WTC11 (cell line): ENCODE data around the gene TMTC2. TPM values are rescaled to one million over a fixed set of nuclear protein-coding genes. Genes with fewer than 3 reads are reported as not detected.
A peak's percentile ranks its signal among the peaks of the same experiment; 100 is the strongest.

Experiments used
- ATAC-seq: fragments of 200-7000 bp; cut with Tn5 transposase; 2 replicates; pipeline ENCODE4 v1.10.0; 2021; ENCODE audit warnings: mild to moderate bottlenecking, moderate library complexity
- CTCF ChIA-PET: fragments of 300-600 bp; sonication (Branson Sonifier 250); formaldehyde crosslinking; loops from one replicate; lab custom pipeline; 2021; ENCODE audit warnings: antibody characterized with exemption; lab: Charles Lee
- POLR2A ChIA-PET: fragments of 350-600 bp; sonication (Branson Sonifier 250); formaldehyde crosslinking; loops from one replicate; lab custom pipeline; 2021; ENCODE audit warnings: antibody characterized with exemption; lab: Charles Lee
- DNase-seq: peaks from one replicate; pipeline ENCODE4 v3.0.0; 2021; ENCODE audit warnings: low spot score
- H3K27ac Mint-ChIP-seq: 2 replicates; pipeline ENCODE4 v1.8.0; 2021; ENCODE audit warnings: mixed read lengths
- H3K27me3 Mint-ChIP-seq: 2 replicates; pipeline ENCODE4 v1.8.0; 2021; ENCODE audit warnings: low read depth, mild to moderate bottlenecking, moderate library complexity, mixed read lengths
- H3K36me3 Mint-ChIP-seq: 2 replicates; pipeline ENCODE4 v1.8.0; 2021; ENCODE audit warnings: mixed read lengths
- H3K4me1 Mint-ChIP-seq: 2 replicates; pipeline ENCODE4 v1.8.0; 2022; ENCODE audit warnings: mixed read lengths
- H3K4me3 Mint-ChIP-seq: 2 replicates; pipeline ENCODE4 v1.8.0; 2021; ENCODE audit warnings: mild to moderate bottlenecking, moderate library complexity, mixed read lengths
- H3K9me3 Mint-ChIP-seq: 2 replicates; pipeline ENCODE4 v1.8.0; 2021; ENCODE audit warnings: mixed read lengths
- FOXJ3 ChIP-seq: sonication (generic); formaldehyde crosslinking; IDR thresholded peaks from 2 replicates; pipeline ENCODE4 v1.9.0; 2021; ENCODE audit warnings: missing genetic modification reagents, mild to moderate bottlenecking, borderline replicate concordance
- GRHL2 ChIP-seq: fragments of 250-450 bp; sonication (Bioruptor Pico); IDR thresholded peaks from 2 replicates; pipeline ENCODE4 v1.8.0; 2022; ENCODE audit warnings: mild to moderate bottlenecking, moderate library complexity; ENCODE audit not compliant: insufficient replicate concordance, severe bottlenecking
- HMGA2 ChIP-seq: fragments of 250-450 bp; sonication (Bioruptor Pico); IDR thresholded peaks from 2 replicates; pipeline ENCODE4 v1.4.0; 2021; ENCODE audit warnings: mild to moderate bottlenecking, moderate library complexity
- JUN ChIP-seq: sonication (generic); formaldehyde crosslinking; IDR thresholded peaks from 2 replicates; pipeline ENCODE4 v1.8.0; 2023; ENCODE audit warnings: mild to moderate bottlenecking, missing genetic modification reagents
- NR1H2 ChIP-seq: sonication (generic); formaldehyde crosslinking; IDR thresholded peaks from 2 replicates; pipeline ENCODE4 v1.9.0; 2021; ENCODE audit warnings: mild to moderate bottlenecking, moderate library complexity, missing genetic modification reagents
- OVOL2 ChIP-seq: fragments of 250-450 bp; sonication (Bioruptor Pico); IDR thresholded peaks from 2 replicates; pipeline ENCODE4 v1.9.0; 2021; ENCODE audit warnings: mild to moderate bottlenecking, borderline replicate concordance
- PRRX2 ChIP-seq: fragments of 250-450 bp; sonication (Bioruptor Pico); IDR thresholded peaks from 2 replicates; pipeline ENCODE4 v1.8.0; 2021; ENCODE audit warnings: mild to moderate bottlenecking
- RELA ChIP-seq: sonication (generic); formaldehyde crosslinking; IDR thresholded peaks from 2 replicates; pipeline ENCODE4 v1.8.1; 2022; ENCODE audit warnings: missing genetic modification reagents, mild to moderate bottlenecking, borderline replicate concordance
- SMAD4 ChIP-seq: sonication (generic); formaldehyde crosslinking; IDR thresholded peaks from 2 replicates; pipeline ENCODE4 v1.8.0; 2022; ENCODE audit warnings: mild to moderate bottlenecking, missing genetic modification reagents
- TEAD1 ChIP-seq: sonication (generic); formaldehyde crosslinking; IDR thresholded peaks from 2 replicates; pipeline ENCODE4 v1.8.0; 2022; ENCODE audit warnings: mild to moderate bottlenecking, missing genetic modification reagents
- ZNF263 ChIP-seq: sonication (generic); formaldehyde crosslinking; IDR thresholded peaks from 2 replicates; pipeline ENCODE4 v1.8.1; 2022; ENCODE audit warnings: low read depth, mild to moderate bottlenecking, moderate library complexity, missing genetic modification reagents
- ZNF416 ChIP-seq: fragments of 250-450 bp; sonication (Bioruptor Pico); IDR thresholded peaks from 2 replicates; pipeline ENCODE4 v1.9.0; 2021; ENCODE audit warnings: mild to moderate bottlenecking, inconsistent platforms
- total RNA-seq: library from RNA; stranded (reverse); gene quantifications from 3 replicates; pipeline ENCODE4 v1.2.3, GENCODE V29; 2021
- TF ChIP-seq, protein P1 (sequence below): sonication (generic); formaldehyde crosslinking; IDR thresholded peaks from 2 replicates; pipeline ENCODE4 v1.8.0; 2023; ENCODE audit warnings: missing genetic modification reagents
- TF ChIP-seq, protein P2 (sequence below): sonication (generic); formaldehyde crosslinking; conservative IDR thresholded peaks from 2 replicates; pipeline ENCODE4 v1.8.1; 2023; ENCODE audit warnings: mild to moderate bottlenecking, low read depth, missing genetic modification reagents, moderate library complexity
- TF ChIP-seq, protein P3 (sequence below): sonication (generic); formaldehyde crosslinking; IDR thresholded peaks from 2 replicates; pipeline ENCODE4 v1.8.0; 2022; ENCODE audit warnings: missing genetic modification reagents
- TF ChIP-seq, protein P4 (sequence below): fragments of 250-450 bp; sonication (Bioruptor Pico); conservative IDR thresholded peaks from 2 replicates; pipeline ENCODE4 v1.9.0; 2021; ENCODE audit warnings: mild to moderate bottlenecking
- TF ChIP-seq, protein P5 (sequence below): fragments of 200-600 bp; IDR thresholded peaks from 2 replicates; pipeline ENCODE4 v1.8.0; 2022; ENCODE audit warnings: antibody characterized with exemption
- TF ChIP-seq, protein P6 (sequence below): sonication (generic); formaldehyde crosslinking; IDR thresholded peaks from 2 replicates; pipeline ENCODE4 v1.8.0; 2023; ENCODE audit warnings: missing genetic modification reagents, mild to moderate bottlenecking, borderline replicate concordance
- TF ChIP-seq, protein P7 (sequence below): fragments of 250-450 bp; sonication (Bioruptor Pico); IDR thresholded peaks from 2 replicates; pipeline ENCODE4 v1.8.0; 2021; ENCODE audit warnings: mild to moderate bottlenecking
- TF ChIP-seq, protein P8 (sequence below): sonication (generic); formaldehyde crosslinking; IDR thresholded peaks from 2 replicates; pipeline ENCODE4 v1.8.1; 2022; ENCODE audit warnings: low read depth, missing genetic modification reagents, borderline replicate concordance

Gene TMTC2
- total RNA-seq, 1 experiment from 2014 or later, result 6.4 TPM

DNA sequence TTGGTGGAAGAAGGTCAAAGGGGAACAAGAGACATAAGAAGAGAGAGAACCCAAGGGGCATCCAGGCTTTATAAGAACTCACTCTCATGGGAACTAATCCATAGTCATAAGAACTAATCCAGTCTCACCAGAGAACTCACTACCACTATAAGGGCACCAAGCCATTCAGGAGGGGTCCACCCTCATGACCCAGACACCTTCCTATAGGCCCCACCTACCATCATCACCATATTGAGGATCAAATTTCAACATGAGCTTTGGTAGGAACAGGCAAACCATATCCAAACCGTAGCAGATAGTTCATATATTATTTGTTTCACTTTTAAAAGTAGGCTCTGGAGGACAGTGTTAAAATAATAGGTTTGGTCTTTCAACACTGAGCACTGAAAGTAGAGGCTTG is 350.1 kb downstream of the TMTC2 start:
- Mint-ChIP-seq H3K27ac (no peak overlapping the region), H3K4me3 (no peak overlapping the region), H3K27me3 (no peaks in the 10 kb centered on the region), H3K36me3 (no peaks in the 10 kb centered on the region), H3K4me1 (peaks cover 5% of the 10 kb centered on the region; the same call in 1 of the 2 replicates), H3K9me3 (no peaks in the 10 kb centered on the region)
- no peak for TF ChIP-seq PRRX2 (CRISPR knock-in tag)
- TF ChIP-seq, protein P1, sequence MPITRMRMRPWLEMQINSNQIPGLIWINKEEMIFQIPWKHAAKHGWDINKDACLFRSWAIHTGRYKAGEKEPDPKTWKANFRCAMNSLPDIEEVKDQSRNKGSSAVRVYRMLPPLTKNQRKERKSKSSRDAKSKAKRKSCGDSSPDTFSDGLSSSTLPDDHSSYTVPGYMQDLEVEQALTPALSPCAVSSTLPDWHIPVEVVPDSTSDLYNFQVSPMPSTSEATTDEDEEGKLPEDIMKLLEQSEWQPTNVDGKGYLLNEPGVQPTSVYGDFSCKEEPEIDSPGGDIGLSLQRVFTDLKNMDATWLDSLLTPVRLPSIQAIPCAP (CRISPR knock-in tag), result no peak
- TF ChIP-seq, protein P2, sequence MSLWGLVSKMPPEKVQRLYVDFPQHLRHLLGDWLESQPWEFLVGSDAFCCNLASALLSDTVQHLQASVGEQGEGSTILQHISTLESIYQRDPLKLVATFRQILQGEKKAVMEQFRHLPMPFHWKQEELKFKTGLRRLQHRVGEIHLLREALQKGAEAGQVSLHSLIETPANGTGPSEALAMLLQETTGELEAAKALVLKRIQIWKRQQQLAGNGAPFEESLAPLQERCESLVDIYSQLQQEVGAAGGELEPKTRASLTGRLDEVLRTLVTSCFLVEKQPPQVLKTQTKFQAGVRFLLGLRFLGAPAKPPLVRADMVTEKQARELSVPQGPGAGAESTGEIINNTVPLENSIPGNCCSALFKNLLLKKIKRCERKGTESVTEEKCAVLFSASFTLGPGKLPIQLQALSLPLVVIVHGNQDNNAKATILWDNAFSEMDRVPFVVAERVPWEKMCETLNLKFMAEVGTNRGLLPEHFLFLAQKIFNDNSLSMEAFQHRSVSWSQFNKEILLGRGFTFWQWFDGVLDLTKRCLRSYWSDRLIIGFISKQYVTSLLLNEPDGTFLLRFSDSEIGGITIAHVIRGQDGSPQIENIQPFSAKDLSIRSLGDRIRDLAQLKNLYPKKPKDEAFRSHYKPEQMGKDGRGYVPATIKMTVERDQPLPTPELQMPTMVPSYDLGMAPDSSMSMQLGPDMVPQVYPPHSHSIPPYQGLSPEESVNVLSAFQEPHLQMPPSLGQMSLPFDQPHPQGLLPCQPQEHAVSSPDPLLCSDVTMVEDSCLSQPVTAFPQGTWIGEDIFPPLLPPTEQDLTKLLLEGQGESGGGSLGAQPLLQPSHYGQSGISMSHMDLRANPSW, result no peak
- TF ChIP-seq, protein P3, sequence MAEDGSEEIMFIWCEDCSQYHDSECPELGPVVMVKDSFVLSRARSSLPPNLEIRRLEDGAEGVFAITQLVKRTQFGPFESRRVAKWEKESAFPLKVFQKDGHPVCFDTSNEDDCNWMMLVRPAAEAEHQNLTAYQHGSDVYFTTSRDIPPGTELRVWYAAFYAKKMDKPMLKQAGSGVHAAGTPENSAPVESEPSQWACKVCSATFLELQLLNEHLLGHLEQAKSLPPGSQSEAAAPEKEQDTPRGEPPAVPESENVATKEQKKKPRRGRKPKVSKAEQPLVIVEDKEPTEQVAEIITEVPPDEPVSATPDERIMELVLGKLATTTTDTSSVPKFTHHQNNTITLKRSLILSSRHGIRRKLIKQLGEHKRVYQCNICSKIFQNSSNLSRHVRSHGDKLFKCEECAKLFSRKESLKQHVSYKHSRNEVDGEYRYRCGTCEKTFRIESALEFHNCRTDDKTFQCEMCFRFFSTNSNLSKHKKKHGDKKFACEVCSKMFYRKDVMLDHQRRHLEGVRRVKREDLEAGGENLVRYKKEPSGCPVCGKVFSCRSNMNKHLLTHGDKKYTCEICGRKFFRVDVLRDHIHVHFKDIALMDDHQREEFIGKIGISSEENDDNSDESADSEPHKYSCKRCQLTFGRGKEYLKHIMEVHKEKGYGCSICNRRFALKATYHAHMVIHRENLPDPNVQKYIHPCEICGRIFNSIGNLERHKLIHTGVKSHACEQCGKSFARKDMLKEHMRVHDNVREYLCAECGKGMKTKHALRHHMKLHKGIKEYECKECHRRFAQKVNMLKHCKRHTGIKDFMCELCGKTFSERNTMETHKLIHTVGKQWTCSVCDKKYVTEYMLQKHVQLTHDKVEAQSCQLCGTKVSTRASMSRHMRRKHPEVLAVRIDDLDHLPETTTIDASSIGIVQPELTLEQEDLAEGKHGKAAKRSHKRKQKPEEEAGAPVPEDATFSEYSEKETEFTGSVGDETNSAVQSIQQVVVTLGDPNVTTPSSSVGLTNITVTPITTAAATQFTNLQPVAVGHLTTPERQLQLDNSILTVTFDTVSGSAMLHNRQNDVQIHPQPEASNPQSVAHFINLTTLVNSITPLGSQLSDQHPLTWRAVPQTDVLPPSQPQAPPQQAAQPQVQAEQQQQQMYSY (CRISPR knock-in tag), result no peak
- no peak for TF ChIP-seq ZNF416 (CRISPR knock-in tag)
- TF ChIP-seq, protein P4, sequence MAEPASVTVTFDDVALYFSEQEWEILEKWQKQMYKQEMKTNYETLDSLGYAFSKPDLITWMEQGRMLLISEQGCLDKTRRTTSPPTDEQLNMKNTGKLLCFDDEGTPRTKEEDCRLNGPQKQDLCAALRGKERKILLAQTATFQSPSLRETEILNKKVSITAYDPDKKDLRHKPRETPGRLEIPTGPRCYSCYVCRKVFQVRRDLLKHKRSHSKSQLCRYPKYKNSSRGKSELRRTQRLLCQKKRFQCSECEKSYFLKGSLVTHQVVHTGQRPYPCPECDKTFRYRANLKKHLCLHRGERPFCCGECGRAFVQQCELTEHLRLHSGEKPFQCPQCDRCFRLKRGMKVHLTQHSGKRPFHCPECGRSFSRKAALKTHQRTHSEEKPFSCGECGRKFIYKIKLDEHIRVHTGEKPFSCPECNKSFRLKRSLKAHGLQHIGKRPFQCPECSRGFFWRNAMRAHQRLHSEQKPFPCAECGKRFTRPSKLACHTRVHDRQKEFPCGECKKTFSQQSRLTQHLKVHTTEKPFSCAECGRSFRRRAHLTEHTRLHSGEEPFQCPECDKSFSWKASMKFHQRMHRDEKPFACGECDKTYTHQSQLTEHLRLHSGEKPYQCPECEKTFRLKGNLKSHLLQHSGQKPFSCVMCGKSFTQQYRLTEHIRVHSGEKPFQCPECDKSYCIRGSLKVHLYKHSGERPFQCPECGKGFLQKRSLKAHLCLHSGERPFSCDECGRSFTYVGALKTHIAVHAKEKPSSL (CRISPR knock-in tag), result no peak
- TF ChIP-seq OVOL2 (CRISPR knock-in tag), result no peak
- TF ChIP-seq, protein P5, sequence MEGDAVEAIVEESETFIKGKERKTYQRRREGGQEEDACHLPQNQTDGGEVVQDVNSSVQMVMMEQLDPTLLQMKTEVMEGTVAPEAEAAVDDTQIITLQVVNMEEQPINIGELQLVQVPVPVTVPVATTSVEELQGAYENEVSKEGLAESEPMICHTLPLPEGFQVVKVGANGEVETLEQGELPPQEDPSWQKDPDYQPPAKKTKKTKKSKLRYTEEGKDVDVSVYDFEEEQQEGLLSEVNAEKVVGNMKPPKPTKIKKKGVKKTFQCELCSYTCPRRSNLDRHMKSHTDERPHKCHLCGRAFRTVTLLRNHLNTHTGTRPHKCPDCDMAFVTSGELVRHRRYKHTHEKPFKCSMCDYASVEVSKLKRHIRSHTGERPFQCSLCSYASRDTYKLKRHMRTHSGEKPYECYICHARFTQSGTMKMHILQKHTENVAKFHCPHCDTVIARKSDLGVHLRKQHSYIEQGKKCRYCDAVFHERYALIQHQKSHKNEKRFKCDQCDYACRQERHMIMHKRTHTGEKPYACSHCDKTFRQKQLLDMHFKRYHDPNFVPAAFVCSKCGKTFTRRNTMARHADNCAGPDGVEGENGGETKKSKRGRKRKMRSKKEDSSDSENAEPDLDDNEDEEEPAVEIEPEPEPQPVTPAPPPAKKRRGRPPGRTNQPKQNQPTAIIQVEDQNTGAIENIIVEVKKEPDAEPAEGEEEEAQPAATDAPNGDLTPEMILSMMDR, result no peak
- TF ChIP-seq, protein P6, sequence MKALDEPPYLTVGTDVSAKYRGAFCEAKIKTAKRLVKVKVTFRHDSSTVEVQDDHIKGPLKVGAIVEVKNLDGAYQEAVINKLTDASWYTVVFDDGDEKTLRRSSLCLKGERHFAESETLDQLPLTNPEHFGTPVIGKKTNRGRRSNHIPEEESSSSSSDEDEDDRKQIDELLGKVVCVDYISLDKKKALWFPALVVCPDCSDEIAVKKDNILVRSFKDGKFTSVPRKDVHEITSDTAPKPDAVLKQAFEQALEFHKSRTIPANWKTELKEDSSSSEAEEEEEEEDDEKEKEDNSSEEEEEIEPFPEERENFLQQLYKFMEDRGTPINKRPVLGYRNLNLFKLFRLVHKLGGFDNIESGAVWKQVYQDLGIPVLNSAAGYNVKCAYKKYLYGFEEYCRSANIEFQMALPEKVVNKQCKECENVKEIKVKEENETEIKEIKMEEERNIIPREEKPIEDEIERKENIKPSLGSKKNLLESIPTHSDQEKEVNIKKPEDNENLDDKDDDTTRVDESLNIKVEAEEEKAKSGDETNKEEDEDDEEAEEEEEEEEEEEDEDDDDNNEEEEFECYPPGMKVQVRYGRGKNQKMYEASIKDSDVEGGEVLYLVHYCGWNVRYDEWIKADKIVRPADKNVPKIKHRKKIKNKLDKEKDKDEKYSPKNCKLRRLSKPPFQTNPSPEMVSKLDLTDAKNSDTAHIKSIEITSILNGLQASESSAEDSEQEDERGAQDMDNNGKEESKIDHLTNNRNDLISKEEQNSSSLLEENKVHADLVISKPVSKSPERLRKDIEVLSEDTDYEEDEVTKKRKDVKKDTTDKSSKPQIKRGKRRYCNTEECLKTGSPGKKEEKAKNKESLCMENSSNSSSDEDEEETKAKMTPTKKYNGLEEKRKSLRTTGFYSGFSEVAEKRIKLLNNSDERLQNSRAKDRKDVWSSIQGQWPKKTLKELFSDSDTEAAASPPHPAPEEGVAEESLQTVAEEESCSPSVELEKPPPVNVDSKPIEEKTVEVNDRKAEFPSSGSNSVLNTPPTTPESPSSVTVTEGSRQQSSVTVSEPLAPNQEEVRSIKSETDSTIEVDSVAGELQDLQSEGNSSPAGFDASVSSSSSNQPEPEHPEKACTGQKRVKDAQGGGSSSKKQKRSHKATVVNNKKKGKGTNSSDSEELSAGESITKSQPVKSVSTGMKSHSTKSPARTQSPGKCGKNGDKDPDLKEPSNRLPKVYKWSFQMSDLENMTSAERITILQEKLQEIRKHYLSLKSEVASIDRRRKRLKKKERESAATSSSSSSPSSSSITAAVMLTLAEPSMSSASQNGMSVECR (CRISPR knock-in tag), result no peak
- TF ChIP-seq GRHL2 (CRISPR knock-in tag), result no peak
- TF ChIP-seq TEAD1 (CRISPR knock-in tag), result no peak
- TF ChIP-seq, protein P7, sequence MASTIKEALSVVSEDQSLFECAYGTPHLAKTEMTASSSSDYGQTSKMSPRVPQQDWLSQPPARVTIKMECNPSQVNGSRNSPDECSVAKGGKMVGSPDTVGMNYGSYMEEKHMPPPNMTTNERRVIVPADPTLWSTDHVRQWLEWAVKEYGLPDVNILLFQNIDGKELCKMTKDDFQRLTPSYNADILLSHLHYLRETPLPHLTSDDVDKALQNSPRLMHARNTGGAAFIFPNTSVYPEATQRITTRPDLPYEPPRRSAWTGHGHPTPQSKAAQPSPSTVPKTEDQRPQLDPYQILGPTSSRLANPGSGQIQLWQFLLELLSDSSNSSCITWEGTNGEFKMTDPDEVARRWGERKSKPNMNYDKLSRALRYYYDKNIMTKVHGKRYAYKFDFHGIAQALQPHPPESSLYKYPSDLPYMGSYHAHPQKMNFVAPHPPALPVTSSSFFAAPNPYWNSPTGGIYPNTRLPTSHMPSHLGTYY (CRISPR knock-in tag), result no peak
- TF ChIP-seq FOXJ3 (CRISPR knock-in tag), result no peak
- no peak for TF ChIP-seq HMGA2 (CRISPR knock-in tag)
- TF ChIP-seq ZNF263, result no peak
- TF ChIP-seq, protein P8, sequence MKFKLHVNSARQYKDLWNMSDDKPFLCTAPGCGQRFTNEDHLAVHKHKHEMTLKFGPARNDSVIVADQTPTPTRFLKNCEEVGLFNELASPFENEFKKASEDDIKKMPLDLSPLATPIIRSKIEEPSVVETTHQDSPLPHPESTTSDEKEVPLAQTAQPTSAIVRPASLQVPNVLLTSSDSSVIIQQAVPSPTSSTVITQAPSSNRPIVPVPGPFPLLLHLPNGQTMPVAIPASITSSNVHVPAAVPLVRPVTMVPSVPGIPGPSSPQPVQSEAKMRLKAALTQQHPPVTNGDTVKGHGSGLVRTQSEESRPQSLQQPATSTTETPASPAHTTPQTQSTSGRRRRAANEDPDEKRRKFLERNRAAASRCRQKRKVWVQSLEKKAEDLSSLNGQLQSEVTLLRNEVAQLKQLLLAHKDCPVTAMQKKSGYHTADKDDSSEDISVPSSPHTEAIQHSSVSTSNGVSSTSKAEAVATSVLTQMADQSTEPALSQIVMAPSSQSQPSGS (CRISPR knock-in tag), result no peak
- TF ChIP-seq SMAD4, result no peak
- no peak for TF ChIP-seq NR1H2
- TF ChIP-seq RELA (CRISPR knock-in tag), result no peak
- no peak for TF ChIP-seq JUN
- ChIA-PET CTCF (no interaction called here), POLR2A (no interaction called here)
- DNase-seq, result no peak
- peak; percentile 61 for ATAC-seq
